HUES64 (cell line): ENCODE results near the gene KLB.
A peak's percentile ranks its signal among the peaks of the same experiment; 100 is the strongest.
"Not testable (repeated sequence)": the region's sequence is repeated elsewhere in the genome, so short reads cannot be mapped to it uniquely, and the experiment has no call there.

ENCODE experiments used
- H3K27ac ChIP-seq: 2 replicates; pipeline ENCODE4 v1.7.0; 2013; ENCODE audit warnings: low read depth, low read length, inconsistent platforms
- H3K27me3 ChIP-seq: 2 replicates; pipeline ENCODE4 v1.6.1; 2013; ENCODE audit warnings: mild to moderate bottlenecking, low read length; ENCODE audit not compliant: insufficient read depth
- H3K36me3 ChIP-seq: 2 replicates; pipeline ENCODE4 v1.6.1; 2013; ENCODE audit warnings: mild to moderate bottlenecking, low read length; ENCODE audit not compliant: insufficient read depth
- H3K4me1 ChIP-seq: 2 replicates; pipeline ENCODE4 v1.6.1; 2013; ENCODE audit warnings: mild to moderate bottlenecking, low read length, moderate library complexity; ENCODE audit not compliant: insufficient read depth
- H3K4me3 ChIP-seq: 2 replicates; pipeline ENCODE4 v1.5.1; 2013; ENCODE audit warnings: mild to moderate bottlenecking, low read length, moderate library complexity
- H3K9ac ChIP-seq: 2 replicates; pipeline ENCODE4 v1.6.1; 2013; ENCODE audit warnings: mild to moderate bottlenecking, low read depth, low read length
- H3K9me3 ChIP-seq: 2 replicates; pipeline ENCODE4 v1.6.1; 2013; ENCODE audit warnings: low read depth, low read length; ENCODE audit not compliant: insufficient read depth
- WGBS: fragments of 150-250, 120-280 bp; methylation state at CpG from one replicate; pipeline ENCODE4 v1.1.7; 2013; ENCODE audit warnings: missing lambda C conversion rate; 5-methylcytosine and 5-hydroxymethylcytosine counted together

Gene KLB

DNA sequence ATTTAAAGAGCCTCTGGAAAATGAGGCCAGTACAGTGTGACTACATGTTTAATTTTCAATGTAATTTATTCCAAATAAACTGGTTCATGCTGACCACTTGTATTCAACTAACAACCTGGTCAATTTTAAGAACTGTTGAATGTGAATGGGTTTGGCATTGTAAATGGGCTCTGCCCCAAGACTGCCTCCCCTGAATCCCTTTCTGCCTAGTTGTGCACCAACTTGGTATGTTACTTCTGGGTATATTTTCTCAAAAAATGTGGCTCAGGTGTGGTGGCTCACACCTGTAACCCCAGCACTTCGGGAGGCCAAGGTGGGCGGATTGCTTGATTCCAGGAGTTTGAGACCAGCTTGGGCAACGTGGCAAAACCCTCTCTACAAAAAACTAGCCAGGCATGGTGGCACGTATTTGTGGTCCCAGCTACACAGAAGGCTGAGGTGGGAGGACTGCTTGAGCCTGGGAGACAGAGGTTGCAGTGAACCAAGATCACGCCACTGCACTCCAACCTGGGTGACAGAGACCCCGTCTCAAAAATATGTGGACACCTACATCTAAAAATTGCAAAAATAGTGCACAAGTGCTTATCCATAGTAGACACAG is 44.8 kb downstream of the KLB start:
- 94% methylated on average over 6 of the region's 6 CpGs for WGBS
- Histone ChIP-seq H3K27ac (peak overlapping the region; percentile 47; the same call in 1 of the 2 replicates), H3K4me1 (peaks cover under 1% of the 10 kb centered on the region; the same call in 1 of the 2 replicates), H3K36me3 (peaks cover 70% of the 10 kb centered on the region), H3K27me3 (no peaks in the 10 kb centered on the region), H3K4me3 (no peak overlapping the region), H3K9me3 (no peaks in the 10 kb centered on the region), H3K9ac (no peak overlapping the region)

DNA sequence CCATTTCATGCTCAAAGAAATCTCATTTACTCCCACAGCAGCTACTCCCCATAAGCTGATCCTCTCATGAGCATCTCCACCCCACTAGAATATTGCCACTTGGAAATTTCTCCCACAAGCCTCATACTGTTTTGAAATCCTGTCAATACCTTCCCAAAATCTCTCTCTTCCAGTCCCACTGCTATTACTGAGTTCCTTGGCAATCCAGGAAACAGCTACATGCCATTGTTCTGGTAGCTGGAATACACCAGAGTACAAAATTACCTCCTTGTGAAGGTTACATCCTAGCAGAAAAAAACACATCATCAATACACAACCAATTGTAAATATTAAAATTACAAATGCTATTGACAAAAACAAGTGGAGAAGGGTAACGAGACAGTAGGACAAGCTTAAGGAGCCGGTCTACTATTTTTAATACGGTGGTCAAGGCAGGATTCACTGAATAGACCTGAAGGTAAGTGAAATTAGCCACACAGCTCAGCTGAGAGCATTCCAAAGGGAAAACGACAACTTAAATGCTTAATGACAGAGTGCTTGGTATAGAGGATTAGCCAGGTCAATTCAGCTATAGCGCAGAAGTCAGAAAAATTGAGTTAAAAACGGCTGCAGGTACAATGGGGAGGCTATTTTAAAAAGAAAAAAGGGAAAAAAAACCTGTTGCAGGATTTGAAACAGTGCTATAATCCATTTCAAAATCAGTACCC is 45.6 kb downstream of the KLB start:
- no peaks in the 10 kb centered on the region for H3K9me3 ChIP-seq
- H3K4me1 ChIP-seq, result peaks cover 7% of the 10 kb centered on the region; the same call in 1 of the 2 replicates
- H3K27ac ChIP-seq, result no peak overlapping the region
- no peaks in the 10 kb centered on the region for H3K27me3 ChIP-seq
- H3K36me3 ChIP-seq, result peaks cover 78% of the 10 kb centered on the region
- whole genome bisulfite sequencing, result 97% methylated on average over 6 of the region's 6 CpGs
- no peak overlapping the region for H3K4me3 ChIP-seq
- no peak overlapping the region for H3K9ac ChIP-seq

DNA sequence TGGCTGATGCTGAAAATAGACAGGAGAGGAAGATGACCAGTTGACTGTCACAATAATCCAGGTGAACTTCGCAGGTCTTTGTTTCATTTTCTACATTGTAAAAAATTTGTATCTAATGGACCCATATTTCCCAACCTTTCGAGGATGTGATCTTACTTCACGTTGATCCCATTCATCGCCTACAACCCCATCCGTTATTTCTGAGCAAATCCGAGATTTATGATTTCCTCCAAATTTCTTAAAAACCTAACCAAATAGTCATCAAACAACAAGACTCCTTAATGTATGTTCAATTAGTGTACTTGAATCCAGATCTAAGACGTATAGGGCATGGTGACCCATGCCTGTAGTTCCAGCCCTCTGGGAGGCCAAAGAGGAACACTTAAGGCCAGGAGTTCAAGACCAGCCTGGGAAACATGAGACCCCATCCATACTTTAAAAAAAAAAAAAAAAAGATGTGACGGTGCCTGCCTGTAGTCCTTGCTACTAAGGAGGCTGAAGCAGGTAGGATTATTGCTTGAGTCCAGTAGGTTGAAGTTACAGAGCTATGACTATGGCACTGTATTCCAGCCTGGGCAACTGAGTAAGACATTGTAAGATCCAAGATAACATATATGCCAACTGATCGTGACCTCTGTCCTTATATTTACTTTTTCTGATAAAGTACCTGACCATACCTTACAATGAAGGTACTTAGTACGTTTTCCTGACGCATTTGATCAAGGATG is 46.3 kb downstream of the KLB start:
- Histone ChIP-seq H3K4me3 (no peak overlapping the region), H3K27ac (no peak overlapping the region), H3K27me3 (no peaks in the 10 kb centered on the region), H3K9me3 (no peaks in the 10 kb centered on the region), H3K4me1 (peaks cover 10% of the 10 kb centered on the region; the same call in 1 of the 2 replicates), H3K9ac (no peak overlapping the region), H3K36me3 (peaks cover 85% of the 10 kb centered on the region)
- 94% methylated on average over 11 of the region's 11 CpGs for WGBS

DNA sequence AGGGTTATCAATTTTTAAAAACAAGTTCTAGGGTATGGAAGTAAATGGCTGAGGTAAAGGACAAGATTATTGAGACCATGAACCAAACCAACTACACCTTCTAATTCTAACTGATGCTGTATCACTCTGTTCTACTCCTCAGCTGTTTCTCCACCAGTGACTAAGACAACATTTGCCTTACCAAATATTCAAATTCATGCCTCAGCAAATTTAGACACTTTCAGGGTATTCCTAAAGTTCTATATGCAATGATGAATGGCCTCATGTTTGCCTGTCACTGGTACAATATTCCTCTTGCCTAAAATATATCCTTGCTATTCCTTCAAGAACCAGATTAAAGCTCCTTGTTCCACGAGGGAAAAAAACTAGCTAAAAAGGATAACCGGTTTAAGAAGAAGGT is 47.0 kb downstream of the KLB start:
- WGBS, result 100% methylated on average over 2 of the region's 2 CpGs
- H3K36me3 ChIP-seq, result peaks cover 88% of the 10 kb centered on the region
- no peaks in the 10 kb centered on the region for H3K9me3 ChIP-seq
- no peak overlapping the region for H3K27ac ChIP-seq
- H3K4me1 ChIP-seq, result peaks cover 10% of the 10 kb centered on the region; the same call in 1 of the 2 replicates
- H3K4me3 ChIP-seq, result no peak overlapping the region
- H3K27me3 ChIP-seq, result no peaks in the 10 kb centered on the region
- H3K9ac ChIP-seq, result no peak overlapping the region

DNA sequence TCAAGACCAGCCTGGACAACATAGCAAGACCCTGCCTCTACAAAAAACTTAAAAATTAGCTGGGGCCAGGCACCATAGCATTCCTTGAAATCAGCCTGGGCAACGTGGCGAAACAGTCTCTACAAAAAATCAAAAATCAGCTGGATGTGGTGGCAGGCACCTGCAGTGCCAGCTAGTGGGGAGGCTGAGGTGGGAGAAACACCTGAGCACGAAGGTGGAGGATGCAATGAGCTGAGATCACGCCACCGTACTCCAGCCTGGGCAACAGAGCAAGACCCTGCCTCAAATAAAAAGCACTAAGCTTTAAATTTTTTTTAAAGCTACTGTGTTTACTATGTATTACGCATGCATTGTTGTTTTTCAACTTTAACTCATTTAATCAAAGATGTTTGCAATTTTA is 48.8 kb downstream of the KLB start:
- no peak overlapping the region; the same call in 1 of the 2 replicates for H3K9ac ChIP-seq
- no peaks in the 10 kb centered on the region for H3K27me3 ChIP-seq
- no peaks in the 10 kb centered on the region for H3K9me3 ChIP-seq
- peak overlapping the region; percentile 75; the same call in 1 of the 2 replicates for H3K4me3 ChIP-seq
- peaks cover 10% of the 10 kb centered on the region; the same call in 1 of the 2 replicates for H3K4me1 ChIP-seq
- peaks cover 78% of the 10 kb centered on the region for H3K36me3 ChIP-seq
- no peak overlapping the region for H3K27ac ChIP-seq
- WGBS, result 95% methylated on average over 6 of the region's 6 CpGs

DNA sequence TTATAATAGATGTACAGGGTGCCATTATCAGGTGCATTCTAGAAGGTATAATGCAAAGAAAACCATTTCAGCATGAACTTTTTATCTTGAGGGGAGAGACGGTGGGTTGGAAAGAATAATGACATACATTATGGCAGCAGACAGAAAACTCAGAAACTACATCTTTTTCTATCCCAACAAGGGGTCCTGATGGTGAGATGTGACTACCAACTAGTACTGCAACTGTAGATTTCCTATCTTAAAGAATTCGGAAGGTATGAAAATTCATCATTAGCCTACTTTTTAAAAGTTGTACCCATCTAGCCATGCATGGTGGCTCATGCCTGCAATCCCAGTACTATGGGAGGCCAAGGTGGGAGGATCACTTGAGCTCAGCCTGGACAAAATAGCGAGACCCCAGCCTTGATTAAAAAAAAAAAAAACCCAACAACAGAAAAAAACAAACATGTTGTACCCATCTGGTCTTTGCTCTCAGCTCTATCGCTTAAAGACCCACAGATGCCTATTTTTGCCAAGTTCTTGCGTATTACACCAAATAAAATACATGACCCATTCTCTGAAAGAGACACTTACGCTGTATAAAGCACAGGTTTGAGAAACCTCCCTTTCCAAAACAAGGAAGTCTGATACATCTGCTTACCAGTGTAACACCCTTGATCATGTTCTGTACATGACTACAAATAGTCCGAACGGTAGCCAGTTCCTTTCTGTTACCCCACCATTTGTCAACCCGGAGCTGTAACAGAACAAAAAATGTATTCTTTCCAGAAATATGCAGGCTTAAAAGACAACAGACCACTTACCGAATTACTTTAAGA is 50.4 kb downstream of the KLB start:
- Histone ChIP-seq H3K9me3 (no peaks in the 10 kb centered on the region), H3K27me3 (no peaks in the 10 kb centered on the region), H3K4me3 (peak overlapping the region; percentile 75), H3K4me1 (peaks cover 10% of the 10 kb centered on the region; the same call in 1 of the 2 replicates), H3K27ac (peak overlapping the region; percentile 91), H3K9ac (peak overlapping the region; percentile 99), H3K36me3 (peaks cover 76% of the 10 kb centered on the region)
- WGBS, result 86% methylated on average over 9 of the region's 10 CpGs

DNA sequence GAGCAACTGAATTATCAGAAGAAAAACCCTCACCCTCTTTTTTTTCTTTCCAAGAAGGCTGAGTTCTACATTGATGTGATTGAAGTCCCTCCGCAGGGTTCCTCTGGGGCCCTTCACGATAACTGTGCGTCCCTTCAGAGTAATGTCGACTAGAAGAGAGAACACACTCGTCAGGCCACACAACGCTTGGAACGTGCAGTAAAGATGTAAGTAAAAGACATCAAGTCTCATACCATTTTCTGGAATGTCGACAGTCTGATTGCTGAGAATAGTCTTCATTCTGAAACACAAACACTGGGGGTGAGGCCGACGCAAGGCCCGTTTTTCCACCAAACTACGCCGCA is 51.4 kb downstream of the KLB start:
- not testable (repeated sequence) for H3K9me3 ChIP-seq, H3K27me3 ChIP-seq
- H3K4me1 ChIP-seq, result peaks cover 10% of the 10 kb centered on the region; the same call in 1 of the 2 replicates
- peak overlapping the region; percentile 75 for H3K4me3 ChIP-seq
- peak overlapping the region; percentile 91 for H3K27ac ChIP-seq
- H3K9ac ChIP-seq, result peak overlapping the region; percentile 99
- H3K36me3 ChIP-seq, result peaks cover 74% of the 10 kb centered on the region
- 1% methylated on average over 13 of the region's 13 CpGs for WGBS

DNA sequence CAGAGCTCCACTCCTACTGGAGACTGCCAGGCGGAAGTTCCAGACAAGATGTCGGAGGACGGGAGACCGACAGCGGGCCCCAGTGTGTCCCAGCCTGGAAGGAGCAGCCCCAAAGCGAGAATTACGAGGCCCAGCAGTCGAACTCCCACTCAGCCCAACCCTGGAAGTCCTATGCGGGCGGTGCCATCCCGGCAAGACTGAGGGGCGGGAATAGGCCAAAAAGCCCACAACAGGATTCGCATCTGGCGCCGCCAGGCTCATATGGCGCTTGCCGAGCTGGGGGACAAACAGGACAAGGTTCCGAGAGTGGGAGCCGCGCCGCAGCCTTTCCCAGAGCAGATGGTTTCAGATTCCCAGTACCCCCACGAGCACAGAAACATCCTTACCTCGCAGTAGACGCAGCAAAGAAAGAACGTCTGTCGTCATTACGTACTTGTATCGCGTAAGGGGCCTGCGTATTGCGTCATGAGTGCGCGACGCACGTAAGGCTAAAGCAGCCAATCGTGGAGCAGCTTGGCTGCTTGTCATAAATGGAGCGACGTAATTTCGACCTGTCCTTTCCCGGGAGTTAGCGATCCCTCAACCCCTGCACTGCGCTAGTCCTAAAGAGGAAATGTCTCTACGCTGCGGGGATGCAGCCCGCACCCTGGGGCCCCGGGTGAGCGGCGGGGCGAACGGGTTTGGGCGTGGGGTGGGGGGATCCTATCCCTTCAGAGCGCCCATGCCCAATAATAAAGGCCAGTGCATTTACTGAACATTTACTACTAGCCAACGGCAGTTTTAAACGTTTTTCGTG is 52.0 kb downstream of the KLB start, which contains the start of the genes LIAS and RPL9:
LIAS (plus strand) TSS at position 552 of the 796 bp plus-strand sequence; CDS start at position 614, 62 bp downstream.
RPL9 (minus strand) TSS at position 418 of the 796 bp plus-strand sequence. CDS start 483 bp downstream, outside the sequence.
- Histone ChIP-seq H3K36me3 (peaks cover 74% of the 10 kb centered on the region), H3K9me3 (no peaks in the 10 kb centered on the region), H3K27me3 (no peaks in the 10 kb centered on the region), H3K4me3 (peak within 1 kb of the TSS; percentile 75), H3K4me1 (peaks cover 10% of the 10 kb centered on the region; the same call in 1 of the 2 replicates), H3K27ac (peak within 1 kb of the TSS; percentile 91), H3K9ac (peak within 1 kb of the TSS; percentile 99)
- under 1% methylated on average over 55 of the region's 55 CpGs for WGBS

DNA sequence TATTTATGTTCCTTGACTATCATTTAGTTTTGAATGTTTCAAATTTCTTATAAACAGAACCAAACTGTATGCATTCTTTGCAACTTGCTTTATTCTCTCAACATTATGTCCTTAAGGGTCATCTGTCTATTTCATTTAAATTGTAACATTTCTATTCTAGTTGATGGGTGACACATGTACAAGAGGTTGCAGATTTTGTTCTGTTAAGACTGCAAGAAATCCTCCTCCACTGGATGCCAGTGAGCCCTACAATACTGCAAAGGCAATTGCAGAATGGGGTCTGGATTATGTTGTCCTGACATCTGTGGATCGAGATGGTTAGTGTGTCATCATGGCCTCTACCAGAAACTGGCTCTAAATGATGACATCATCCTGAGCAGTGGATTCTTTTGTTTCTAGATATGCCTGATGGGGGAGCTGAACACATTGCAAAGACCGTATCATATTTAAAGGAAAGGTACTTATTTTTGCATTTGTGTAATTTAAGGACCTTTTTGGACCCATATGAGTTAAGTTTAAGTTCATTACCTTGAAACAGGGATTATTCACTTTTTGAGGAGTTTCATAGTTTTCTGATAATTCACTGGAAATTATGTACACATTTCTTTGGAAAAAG is 58.3 kb downstream of the KLB start:
- WGBS, result 90% methylated on average over 2 of the region's 2 CpGs
- H3K27me3 ChIP-seq, result no peaks in the 10 kb centered on the region
- peaks cover 81% of the 10 kb centered on the region for H3K36me3 ChIP-seq
- H3K4me3 ChIP-seq, result no peak overlapping the region
- no peak overlapping the region for H3K9ac ChIP-seq
- no peaks in the 10 kb centered on the region for H3K9me3 ChIP-seq
- H3K4me1 ChIP-seq, result no peaks in the 10 kb centered on the region
- H3K27ac ChIP-seq, result no peak overlapping the region

DNA sequence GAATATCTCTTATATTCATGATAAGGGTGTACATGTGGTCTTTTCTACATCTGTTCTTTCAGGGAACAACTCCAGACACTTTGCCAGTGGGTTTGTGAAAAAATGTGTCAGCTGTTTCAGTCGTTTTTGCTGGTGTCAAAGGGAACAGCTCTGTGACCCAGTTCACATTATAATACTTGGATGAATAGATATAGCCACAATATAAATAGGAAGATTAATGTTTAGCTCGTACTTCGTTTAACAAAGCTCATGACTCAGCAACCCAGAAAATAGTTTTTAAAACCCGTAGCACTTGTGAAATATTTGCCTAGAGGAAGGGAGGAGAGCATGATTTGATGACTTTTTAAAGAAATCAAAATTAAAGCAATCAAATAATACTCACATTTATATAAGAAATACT is 60.0 kb downstream of the KLB start:
- H3K4me1 ChIP-seq, result no peaks in the 10 kb centered on the region
- H3K36me3 ChIP-seq, result peaks cover 86% of the 10 kb centered on the region

More for the DNA sequence above, 60.0 kb downstream of the KLB start:
- 100% methylated on average over 2 of the region's 4 CpGs for WGBS
- no peaks in the 10 kb centered on the region for H3K27me3 ChIP-seq
- no peak overlapping the region for H3K9ac ChIP-seq
- H3K9me3 ChIP-seq, result no peaks in the 10 kb centered on the region
- H3K27ac ChIP-seq, result no peak overlapping the region
- H3K4me3 ChIP-seq, result no peak overlapping the region
